Measurements from ENCODE around the gene TRIM63.

TRIM63 gene

DNA sequence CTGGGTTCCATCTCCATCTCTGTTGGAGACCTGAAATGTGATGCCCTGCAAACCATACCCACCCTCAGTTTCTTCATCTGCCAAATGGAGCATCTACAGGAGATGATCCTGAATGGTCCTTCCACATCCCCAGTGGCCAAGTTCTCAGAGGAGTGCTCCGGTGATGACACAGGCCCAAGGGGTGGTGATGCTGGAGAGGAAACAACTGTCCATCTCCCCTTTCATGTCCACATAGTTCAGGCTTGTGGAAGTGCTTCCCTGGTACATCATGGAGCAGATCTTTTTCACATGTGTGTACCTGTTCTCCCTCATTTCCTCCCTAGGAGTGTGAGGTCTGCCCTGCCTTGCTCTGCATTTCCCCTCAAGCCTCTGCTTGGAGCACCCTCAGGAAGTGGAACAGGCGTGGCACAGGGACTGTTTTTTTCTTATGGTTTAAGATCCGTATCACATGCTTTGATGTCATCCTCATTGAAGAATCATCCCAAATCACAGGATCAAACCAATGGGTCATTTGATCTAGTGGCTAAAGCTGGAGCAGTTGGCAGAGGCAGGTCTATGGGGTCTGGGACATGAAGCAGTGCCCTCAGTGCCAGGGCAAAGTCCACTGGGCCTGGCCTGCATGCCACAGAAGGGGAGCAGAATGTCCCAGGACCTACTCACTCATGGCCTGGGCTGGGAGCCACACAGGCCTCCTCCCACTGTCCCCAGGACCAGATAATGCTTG lies 8.2 kb upstream of the TRIM63 start:
- Histone ChIP-seq H3K27me3 (no peaks in the 10 kb centered on the region), H3K36me3 (no peaks in the 10 kb centered on the region), H3K4me1 (no peaks in the 10 kb centered on the region), H3K9me3 (no peaks in the 10 kb centered on the region), H3K4me3 (ENCODE audit: low read depth, low read length) (no peak overlapping the region)
- TF ChIP-seq, protein P1, sequence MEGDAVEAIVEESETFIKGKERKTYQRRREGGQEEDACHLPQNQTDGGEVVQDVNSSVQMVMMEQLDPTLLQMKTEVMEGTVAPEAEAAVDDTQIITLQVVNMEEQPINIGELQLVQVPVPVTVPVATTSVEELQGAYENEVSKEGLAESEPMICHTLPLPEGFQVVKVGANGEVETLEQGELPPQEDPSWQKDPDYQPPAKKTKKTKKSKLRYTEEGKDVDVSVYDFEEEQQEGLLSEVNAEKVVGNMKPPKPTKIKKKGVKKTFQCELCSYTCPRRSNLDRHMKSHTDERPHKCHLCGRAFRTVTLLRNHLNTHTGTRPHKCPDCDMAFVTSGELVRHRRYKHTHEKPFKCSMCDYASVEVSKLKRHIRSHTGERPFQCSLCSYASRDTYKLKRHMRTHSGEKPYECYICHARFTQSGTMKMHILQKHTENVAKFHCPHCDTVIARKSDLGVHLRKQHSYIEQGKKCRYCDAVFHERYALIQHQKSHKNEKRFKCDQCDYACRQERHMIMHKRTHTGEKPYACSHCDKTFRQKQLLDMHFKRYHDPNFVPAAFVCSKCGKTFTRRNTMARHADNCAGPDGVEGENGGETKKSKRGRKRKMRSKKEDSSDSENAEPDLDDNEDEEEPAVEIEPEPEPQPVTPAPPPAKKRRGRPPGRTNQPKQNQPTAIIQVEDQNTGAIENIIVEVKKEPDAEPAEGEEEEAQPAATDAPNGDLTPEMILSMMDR (IDR thresholded peaks at IDR 0.05; ENCODE audit: low read depth, low read length): no peak
- no peak for DNase-seq

DNA sequence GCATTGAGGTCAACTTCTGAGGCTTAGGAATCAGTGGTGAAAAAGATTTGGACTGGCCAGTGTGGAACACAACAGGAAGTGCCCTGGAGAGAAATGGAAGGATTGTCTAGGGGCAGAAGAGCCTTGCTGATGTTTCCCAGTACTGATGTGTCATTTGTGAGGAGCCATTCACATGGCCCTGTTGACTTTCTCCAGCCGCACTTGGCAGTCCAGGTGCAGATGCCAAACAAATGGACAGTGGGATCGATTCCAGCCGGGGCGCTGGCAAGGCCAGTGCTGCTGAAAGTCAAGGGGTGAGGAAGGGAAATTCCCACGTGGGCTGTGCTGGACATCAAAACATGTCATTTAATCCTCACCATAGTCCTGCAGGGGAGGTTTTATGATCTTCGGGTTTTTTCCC lies 4.9 kb upstream of the TRIM63 start:
- no peaks in the 10 kb centered on the region for H3K36me3 ChIP-seq
- no peaks in the 10 kb centered on the region for H3K27me3 ChIP-seq
- DNase-seq: no peak
- TF ChIP-seq, protein P1 (IDR thresholded peaks at IDR 0.05; ENCODE audit: low read depth, low read length): no peak
- no peaks in the 10 kb centered on the region for H3K4me1 ChIP-seq
- no peak overlapping the region for H3K4me3 ChIP-seq (ENCODE audit: low read depth, low read length)
- no peaks in the 10 kb centered on the region for H3K9me3 ChIP-seq

DNA sequence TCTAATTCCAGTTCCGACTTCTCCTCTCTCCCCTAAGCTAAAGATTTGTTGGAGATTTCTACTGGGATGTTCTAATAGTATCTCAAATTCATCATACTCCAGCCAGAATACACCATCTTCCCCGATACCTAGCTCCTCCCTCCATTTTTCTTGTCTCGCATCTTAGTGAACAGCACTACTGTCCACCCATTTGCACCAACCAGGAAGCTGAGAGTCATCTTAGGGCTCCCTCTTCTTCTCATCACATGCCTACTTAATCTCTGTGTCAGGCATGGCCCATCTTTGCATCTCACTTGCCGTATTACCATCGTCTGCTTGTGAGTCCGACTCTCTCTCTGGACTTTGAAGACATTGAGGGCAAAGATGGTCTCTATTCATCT lies 3.5 kb upstream of the TRIM63 start:
- TF ChIP-seq, protein P1 (IDR thresholded peaks at IDR 0.05; ENCODE audit: low read depth, low read length): no peak
- no peaks in the 10 kb centered on the region for H3K27me3 ChIP-seq

DNA sequence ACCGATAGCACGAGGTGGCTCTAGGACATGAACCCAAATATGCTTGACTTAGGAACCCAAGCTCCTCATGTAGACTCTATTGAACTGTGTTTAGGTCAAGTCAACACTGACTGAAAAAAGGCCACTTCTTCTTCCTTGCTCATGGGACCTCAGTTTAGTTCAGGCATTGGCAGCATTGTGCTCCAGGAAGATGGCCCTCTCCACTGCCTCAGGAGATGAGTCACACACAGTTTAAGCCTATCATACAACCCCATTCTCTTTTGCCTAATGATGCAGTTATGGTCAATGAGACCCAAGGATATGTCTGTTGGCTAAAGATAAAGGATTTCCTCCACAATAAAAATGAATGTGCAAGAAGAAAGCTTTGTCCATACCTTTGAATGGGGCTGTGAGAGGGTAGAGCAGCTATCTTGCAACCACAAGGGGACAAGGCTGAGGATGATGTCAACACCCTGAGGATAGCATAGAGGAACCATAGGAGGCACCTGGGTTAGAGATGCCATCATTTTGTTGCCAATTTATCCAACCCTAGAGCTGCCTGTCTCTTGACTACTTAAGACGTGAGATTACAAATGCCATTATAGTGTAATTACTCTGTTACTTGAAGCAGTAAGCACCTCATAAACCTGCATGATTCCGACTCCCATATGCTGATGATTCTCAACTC lies 3.0 kb upstream of the TRIM63 start:
- Histone ChIP-seq H3K4me1 (no peaks in the 10 kb centered on the region), H3K27me3 (no peaks in the 10 kb centered on the region)
- TF ChIP-seq, protein P1 (IDR thresholded peaks at IDR 0.05; ENCODE audit: low read depth, low read length): no peak

More for the DNA sequence above, 3.5 kb upstream of the TRIM63 start:
- Histone ChIP-seq H3K9me3 (no peaks in the 10 kb centered on the region), H3K4me1 (no peaks in the 10 kb centered on the region), H3K36me3 (no peaks in the 10 kb centered on the region), H3K4me3 (ENCODE audit: low read depth, low read length) (no peak overlapping the region)
- no peak for DNase-seq

DNA sequence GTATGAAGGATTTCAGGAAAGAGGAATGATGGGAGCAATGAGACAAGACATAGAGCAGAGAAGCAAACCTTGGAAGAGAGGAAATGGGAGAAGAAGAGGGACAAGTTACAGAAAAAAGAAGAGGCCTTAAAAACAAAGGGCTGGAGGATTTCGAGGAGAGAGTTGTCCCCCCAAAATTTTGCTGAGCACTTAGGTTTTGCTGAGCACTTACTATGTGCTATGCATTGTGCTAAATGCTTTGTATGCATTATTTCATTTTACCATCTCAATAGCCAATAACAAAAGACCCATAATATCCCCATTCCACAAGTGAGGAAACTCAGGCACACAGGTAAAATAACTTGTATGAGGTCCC lies 2.5 kb upstream of the TRIM63 start:
- TF ChIP-seq, protein P1 (IDR thresholded peaks at IDR 0.05; ENCODE audit: low read depth, low read length): no peak
- no peak overlapping the region for H3K4me3 ChIP-seq (ENCODE audit: low read depth, low read length)
- no peaks in the 10 kb centered on the region for H3K4me1 ChIP-seq
- no peak for DNase-seq
- H3K36me3 ChIP-seq: no peaks in the 10 kb centered on the region
- H3K27me3 ChIP-seq: no peaks in the 10 kb centered on the region
- H3K9me3 ChIP-seq: no peaks in the 10 kb centered on the region

More for the DNA sequence above, 3.0 kb upstream of the TRIM63 start:
- H3K9me3 ChIP-seq: no peaks in the 10 kb centered on the region
- no peak for DNase-seq
- H3K36me3 ChIP-seq: no peaks in the 10 kb centered on the region
- no peak overlapping the region for H3K4me3 ChIP-seq (ENCODE audit: low read depth, low read length)

DNA sequence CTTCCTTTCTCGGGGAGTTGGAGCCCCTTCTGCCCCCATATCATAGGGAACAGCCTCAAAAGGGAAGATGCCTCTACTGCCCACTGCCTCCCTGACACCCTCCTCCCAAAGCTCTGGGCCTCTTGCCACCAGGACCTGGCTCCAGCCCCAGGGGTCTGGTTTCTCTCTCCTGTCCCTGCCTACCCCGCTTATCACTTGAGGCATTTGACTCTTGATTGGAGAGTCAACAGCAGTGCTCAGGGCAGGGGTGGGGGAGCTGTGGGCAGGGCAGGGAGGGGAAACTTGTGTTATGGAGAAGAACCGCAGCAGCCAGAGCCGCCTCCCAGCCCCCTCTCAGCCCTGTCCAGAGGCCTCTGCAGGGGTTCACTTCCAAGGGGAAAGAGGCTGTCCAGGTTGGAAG lies 573 bp downstream of the TRIM63 start:
- TF ChIP-seq, protein P1 (IDR thresholded peaks at IDR 0.05; ENCODE audit: low read depth, low read length): no peak
- Histone ChIP-seq H3K36me3 (no peaks in the 10 kb centered on the region), H3K4me3 (ENCODE audit: low read depth, low read length) (no peak overlapping the region), H3K27me3 (no peaks in the 10 kb centered on the region), H3K9me3 (no peaks in the 10 kb centered on the region), H3K4me1 (no peaks in the 10 kb centered on the region)
- peak; percentile 29 for DNase-seq
